HG02852 (cell line): Measurements from ENCODE around the gene PRAC2.

ENCODE experiments used
- ATAC-seq: cut with Tn5 transposase; IDR thresholded peaks from one replicate; pipeline ENCODE4 v1.9.1; 2021; ENCODE audit warnings: mild to moderate bottlenecking, moderate library complexity; ENCODE audit not compliant: unreplicated experiment

Gene PRAC2

DNA sequence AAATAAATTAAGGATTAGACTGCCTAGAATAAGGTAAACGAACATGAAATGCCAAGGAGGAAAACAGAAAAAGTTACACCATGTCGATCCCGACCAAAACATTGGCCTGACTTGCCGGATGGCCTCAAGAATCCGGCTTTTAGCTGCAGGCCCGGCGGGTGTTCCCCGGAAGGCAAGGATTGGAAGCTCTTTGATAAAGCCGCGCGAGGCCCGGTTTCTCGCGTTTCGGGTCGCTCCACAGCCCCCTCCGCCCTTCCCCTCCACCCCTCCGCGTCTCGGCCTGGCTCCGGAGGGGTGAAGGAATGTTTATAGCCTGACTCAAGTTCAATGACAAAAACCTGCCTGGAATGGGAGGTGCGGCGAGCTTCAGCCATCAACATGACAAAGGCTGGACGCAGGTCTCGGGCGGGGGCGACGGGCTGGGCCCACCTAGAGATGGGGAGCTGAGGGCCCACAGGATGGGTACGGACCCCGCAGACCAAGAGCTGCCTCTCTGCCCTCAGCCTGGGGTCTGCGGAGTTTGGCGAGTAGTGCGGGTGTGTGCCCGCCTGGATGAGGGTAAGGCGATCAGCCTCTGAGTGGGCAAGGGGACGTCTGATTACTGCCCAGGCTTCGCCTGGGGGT lies 3.2 kb upstream of the PRAC2 start:
- ATAC-seq: no peak

DNA sequence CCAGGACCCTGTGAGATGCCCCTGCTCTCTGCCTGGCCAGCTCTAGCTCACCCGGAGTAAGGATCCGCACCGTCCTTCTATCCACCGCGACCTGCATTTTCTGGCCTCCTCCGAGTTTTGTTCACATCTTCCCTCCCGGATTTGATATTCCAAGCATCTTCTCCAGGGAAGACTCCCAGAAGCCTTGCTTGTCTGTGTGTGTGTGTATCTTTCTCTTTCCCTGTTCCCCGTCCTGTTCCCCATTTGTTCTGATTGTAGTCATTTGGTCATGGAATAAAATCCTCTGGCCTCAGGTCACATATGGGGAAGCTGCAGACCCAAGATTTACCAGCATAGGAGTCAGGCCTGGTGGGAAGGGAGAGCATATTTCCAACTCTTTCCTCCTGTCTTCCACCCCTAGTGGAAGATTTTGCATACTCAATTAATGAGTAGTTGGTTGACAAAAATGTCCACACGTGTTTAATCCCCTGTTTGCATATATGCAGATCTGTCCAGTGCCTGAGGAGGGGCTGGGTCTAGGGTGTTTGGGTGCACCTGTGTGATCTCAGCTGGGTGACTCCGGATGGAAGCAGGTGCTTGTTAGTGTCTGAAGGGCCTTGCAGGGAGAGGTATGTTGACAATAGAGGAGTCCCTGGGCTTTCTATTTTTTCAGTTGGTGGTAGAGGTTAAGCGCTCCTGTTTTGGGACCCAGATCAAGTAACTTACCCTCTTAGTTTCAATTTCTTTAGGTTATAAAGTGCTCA lies 2.5 kb upstream of the PRAC2 start:
- ATAC-seq: no peak

DNA sequence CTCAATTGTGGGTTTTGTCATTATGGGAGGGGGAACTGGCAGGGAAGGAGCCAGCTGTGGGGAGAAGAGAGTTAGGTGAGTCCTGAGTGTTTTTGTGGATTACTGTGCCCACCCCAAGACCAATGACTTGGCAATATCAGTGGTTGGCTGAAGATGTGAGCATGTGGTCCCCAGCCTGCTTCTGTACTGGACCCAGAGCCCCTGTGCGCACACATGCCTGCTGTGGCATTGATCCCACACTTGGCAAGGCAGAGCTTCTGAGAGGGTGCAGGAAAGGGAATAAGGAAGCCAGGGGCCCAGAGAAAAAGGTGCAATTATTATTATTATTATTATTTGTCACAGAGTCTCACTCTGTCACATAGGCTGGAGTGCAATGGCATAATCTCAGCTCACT lies 2.0 kb upstream of the PRAC2 start:
- no peak for ATAC-seq

DNA sequence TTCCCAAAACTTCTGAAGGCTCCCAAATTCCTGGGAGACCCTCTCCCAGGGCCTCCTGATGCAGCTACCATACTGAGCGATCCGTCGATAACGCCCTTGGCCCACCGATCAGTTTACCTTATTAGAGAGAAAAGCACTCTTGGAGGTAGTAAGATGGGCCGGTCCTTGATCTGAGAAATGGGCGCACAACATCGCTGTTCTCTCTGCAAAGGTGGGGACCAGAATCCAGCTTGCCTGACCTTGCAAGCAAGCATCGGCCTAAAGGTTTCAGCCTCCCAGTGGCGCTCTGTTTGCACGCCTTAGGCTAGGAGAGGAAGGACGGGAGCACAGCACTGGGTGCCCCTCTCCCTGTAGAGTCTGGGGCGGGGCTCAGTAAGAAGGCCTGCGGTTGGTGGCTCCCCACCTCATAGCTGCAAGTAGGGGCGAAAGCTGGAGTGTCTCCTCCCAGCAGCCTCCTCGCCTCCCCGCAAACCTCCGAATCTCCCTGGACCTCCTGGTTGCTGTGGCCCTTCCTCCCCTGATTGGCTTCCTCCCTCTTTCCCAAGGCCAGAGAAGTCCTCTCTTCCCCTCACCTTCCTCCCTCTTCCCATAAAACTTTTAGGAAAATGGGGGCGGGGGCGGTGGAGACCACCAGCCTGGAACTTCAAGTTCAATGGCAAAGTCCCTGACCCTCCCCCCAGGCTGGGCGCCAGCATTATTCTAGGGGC lies 631 bp upstream of the PRAC2 start, which contains the start of gene PRAC1:
TSS of gene PRAC1 (minus strand) at position 318 of the 707 bp plus-strand sequence. CDS start at position 192, 126 bp downstream.
- ATAC-seq: no peak

DNA sequence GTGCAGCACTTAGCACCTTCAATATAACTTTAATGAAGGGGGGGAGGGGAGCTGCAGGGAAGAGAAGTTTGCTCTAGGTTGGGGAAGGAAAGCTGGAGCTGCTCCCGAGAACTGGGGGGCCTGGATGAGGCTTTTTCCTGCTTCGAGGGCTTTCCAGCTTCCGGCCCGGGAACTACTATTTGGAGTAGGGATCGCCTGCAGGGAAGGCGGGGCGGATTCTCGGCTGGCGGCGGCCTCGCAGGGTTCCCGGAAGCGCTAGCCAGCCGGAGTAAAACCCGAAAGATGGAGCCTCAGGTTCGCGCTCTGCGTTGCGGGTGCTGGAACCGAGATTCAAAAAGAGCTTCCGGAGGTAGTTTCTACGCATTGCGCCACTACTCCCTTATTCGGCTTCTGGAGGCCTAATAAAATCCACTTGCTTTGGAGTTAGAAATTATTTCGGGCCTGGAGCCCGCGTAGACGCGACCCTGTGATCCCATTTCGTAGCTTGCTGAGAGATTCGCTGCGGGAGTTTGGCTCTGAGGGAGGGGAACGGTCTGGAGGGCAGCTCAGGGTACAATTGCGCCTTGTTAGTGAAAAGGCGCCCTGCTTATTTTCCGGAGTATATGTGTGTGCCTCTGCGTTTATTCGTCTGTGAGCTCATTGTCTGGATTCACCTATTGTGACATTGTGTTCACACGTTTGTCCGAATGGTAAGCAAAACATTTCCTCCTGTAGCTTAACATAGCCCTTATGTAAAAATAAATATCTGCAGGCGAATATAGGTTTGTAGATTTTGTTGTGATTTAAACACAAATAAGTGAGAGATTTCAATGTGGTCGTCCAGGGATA lies 652 bp downstream of the PRAC2 start:
- ATAC-seq: no peak

DNA sequence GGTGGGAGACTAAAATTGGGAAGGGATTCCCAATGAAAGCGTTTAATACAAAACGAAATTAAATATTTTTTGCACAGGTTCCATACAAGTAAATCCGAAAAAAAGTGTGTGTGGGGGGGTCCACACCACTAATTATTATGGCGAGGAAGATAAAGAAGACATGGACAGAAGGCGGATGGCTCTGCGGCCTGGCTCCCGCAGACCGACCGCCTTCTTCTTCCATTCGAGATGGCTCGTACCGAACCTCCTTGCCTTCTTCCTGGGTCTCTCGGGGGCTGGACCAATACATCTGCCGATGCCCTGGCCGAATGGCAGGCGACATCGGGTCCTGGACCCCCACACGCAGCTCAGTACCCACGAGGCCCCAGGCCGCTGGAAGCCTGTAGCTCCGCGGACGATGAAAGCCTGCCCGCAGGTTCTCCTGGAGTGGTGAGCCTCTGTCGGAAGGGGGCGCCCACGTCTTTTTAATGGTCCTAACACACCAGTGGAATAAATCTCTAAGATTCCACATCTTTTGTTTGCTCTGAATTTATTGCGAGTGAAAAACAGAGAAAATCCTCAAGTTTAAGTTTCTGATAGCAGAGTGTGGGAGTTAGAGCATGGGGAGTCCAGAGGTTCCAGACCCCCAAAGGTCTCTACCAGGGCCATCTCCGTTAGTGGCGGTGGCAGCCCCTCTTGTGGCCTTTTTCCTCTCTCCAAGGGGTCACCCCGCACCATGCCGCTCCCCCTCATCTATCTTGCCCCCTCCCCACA lies 1.4 kb downstream of the PRAC2 start:
- ATAC-seq: no peak

DNA sequence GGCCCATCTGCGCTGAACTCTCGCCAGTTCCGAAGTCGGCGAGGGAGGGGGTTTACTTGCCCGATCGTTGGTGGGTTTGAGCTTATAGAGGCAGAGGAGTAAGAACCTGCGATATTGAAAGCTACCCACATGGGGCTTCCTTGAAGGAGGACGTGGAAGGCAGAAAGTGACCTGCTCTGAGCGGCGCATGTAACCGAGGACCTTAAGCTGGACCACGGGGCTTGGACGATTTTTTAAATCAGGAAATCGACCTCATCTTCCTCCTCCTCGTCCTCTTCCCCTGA lies 2.0 kb downstream of the PRAC2 start:
- ATAC-seq: no peak

DNA sequence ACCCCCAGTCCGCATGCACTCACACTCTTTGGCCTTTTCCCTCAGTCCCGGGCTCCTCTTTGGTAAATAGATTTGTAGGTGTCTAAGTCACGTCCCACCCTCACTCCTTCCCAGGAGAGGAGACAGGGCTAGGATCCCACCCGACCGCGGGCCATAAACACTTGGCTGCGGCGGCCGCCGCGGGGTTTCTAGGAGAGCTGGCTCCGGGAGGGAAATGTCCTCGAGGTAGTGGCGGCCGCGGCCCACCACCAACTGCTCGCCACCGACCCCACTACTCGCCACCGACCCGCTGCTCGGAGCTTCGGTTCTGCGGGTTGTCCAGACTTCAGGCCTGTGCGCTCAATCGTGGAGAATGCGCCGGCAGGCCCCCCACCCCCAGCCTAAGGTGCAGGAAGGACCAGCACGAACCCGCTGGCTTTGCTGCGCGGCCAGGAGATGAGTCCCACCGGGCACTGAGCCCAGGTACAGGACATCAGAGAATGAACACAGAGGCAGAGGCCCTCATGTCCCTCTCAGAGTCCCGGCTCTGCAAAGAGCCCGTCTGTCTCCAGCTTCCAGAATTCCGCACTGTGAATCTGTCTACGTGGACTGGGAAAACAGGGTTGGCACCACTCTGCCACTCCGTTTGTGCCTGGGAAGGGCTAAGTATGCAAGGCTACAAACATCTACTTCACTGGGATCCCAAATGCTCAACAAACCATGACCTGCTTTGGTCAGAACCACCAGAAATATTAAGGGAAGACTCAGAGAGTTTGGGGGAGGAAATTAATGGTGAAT lies 2.5 kb downstream of the PRAC2 start:
- ATAC-seq: no peak

DNA sequence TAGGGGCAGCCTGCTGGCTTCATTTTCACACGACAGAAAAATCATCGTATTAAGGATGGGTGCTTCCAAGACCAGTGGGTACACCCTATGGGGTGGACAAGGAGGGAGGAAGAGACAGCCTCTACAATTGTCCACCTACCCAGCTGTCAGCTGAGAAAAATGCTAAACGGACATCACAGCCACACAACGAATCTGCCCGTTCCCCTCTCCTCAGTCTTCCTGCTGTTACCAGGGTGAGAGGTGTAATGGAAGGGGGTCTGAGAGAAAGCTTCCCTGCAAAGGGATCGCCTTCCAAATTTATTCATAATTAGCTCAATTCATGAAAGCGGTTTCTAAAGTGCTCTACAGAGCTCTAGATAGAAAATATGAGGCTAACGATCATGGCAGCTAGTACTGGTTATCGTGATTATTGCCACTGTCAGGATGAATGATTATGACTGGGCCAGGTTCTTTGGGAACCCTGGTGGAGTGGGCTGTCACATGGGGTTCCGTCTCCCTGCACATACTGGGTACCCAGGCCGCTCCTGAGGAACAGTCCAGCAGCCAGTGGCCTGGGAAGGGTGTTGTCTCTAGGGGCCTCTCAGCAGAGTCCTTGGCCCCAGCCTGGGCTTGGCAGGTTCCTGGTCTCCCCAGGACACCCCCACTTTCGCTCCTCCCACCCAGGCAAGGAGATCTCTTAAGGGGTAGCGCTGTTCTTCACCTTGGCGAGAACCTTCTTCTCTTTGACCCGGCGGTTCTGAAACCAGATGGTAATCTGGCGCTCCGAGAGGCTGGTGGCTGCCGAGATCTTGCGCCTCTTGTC lies 3.3 kb downstream of the PRAC2 start:
- no peak for ATAC-seq

DNA sequence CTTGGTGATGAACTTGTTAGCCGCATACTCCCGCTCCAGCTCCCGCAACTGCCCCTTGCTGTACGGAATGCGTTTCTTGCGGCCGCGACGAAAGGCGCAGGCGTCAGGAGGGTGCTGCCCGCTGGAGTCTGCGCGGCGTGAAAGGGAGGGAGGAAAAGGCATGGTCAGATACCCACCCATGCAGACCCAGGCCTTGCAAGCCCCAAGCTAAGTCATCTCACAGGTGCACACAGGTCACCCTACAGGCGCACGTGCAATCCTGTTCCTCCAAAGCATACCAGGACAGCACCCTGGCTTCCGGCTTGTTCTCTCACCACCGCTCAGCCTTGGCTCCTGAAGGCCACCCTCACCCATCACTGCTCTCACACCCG lies 3.9 kb downstream of the PRAC2 start:
- no peak for ATAC-seq

DNA sequence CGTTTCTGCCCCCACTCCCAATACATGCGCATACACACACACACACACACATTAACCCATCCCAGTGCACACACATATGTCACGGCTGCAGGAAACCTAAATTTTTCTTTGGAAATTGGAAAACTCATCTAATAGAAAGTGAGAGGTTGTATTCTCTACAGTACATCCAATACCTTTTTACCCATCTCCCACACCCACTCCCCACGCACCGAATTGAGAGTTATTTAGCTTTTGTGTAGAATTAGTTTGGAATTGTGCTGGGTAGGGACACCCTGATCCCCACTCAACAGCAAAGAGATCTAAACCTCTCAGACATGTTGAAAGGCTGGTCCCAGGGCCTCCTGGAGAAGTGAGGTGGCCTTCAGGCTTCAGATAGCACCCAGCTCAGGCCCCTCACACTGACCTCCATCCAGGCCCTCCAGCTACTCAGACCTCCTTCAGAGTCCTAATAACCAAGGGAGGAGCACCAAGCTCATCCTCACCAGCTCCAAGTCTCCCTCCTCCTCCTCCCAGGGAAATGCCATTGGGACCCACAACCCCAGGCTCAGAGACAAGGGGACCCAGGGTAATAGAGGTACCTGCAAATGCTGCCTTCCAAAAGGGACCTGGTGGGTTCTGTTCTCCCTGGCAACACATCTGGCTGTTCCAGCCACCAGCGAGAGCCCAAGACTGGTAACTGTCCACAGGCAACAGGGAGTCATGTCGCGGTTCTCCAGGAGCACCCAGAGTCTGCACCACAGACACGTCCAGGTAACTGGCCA lies 4.6 kb downstream of the PRAC2 start:
- ATAC-seq: no peak

DNA sequence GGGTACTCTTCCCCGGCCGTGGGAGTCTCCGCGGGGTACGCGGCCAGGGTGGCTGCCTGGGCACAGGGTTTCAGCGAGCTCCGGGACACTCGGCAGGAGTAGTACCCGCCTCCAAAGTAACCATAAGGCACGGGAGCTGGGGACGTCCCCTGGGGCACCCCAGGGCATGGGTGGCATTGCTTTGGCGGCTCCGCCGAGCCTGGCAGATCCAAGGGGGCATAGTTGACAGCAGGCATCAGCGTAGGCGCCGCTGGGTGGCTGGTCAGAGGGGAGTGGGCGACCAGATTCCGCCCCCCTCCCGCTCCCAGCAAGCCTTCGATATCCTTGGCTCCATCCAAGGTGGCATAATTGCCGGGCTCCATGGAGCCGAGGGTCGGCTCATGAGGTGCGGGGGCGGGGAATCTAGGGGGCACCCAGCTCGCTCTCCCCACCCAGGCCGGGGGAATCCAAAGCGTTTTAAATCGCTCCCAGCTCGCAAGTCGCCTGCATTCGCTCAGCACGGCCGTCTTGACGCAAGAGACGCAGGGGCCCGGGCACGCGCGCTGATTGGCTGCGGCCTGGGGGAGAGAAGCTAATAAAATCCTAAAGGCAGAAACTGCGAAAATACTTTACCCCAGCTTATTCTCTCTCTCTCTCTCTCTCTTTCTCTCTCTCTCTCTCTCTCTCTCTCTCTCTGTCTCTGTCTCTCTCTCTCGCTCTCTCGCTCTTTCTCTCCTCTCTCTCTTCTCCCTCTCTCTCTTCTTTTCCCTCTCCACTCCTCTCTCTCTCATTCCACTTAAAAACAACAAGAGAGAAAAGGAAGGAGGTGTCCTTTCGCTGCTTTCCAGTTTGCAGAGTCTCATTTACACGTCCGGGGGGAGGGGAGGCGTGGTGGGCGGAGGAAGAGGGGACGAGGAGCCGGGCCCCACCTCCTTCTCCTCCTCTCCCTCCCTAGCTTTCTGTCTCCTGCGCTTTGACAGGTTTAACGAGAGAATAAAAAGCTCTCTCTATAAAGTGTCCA lies 5.5 kb downstream of the PRAC2 start, which contains the start of gene HOXB13:
TSS of gene HOXB13 (minus strand) at position 519 of the 1,000 bp plus-strand sequence. CDS start at position 362, 157 bp downstream.
- no peak for ATAC-seq

DNA sequence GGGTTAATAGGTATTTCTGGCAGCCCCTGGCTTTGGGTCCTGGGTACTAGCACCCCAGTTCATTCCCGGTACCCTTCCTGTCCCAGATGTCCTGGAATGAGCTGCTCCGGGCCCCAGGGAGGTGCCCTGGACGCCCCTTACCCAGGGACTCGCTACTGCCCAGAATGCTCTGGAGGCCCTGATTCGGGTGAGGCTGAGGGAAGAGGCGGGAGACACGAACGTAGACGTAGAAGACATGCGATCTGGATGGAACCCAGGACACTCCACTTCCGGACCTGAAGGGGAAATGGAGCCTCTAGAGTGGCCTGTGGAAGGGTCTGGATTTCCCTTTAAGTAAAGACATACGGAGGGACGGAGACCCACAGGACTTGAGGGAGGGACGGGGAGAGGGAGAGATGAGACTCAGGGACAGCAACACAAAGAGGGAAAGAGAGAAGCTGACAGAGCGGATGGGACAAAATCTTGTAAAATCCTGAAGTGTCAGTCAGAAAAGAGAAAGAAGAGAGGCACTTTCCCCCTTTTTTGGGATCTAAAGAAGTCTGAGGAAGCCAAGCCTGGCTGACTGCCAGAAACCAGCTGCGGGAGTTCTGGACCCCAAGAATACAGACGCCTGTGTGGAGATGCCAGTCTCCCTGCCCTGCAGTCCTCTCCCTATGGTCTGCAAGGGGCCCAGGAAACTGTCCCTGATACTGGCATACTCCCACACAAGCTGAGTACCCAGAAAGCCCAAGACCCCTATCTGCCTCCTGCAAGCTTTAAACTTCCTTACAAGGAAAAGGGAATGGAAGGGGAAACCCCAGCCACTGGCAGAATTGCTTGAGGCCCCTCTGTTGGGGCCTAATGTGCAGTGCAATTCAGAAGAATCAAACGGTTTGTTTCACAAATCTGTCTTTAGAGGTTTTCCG lies 6.6 kb downstream of the PRAC2 start:
- ATAC-seq: no peak

DNA sequence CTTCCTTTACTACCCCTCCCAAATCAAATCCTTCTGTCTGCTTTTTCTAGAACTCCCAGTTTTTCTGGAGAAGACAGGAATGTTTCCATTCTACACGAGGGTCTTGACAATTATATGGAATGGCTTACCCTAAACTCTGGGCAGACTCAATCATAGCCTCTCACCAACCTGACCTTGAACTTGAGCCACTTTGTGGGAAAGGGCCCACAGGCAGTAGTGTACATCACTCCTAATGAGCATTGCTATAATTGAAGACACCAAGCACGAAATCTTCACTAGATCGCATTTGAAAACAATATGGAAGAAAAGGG lies 7.2 kb downstream of the PRAC2 start:
- ATAC-seq: no peak

DNA sequence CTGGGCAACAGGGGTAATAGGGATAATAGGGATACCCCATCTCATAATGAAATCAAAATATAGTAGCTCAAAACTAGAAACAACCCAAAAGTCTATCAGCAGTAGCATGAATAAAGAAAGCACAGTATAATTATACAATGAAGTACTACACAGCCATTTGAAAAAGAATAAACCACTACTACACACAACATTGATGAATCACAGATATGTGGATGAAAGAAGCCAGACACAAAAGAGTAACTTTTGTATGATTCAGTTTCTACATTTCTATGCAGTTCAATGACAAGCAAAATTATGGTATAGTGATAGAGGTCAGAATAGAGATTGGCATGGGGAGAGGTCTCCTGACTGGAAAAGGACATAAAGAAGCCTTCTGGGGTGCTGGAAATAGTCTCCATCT lies 8.4 kb downstream of the PRAC2 start:
- ATAC-seq: no peak
